Esophagus squamous epithelium (tissue), 4 donors: ENCODE measurements around the gene ST3GAL4.

Source experiments
- POLR2A ChIP-seq, 4 donors: fragments of 450-650 bp; IDR thresholded peaks; one replicate each; pipeline ENCODE4 v1.6.1; 2017; ENCODE audit warnings: antibody characterized with exemption in 4 of 4, mild to moderate bottlenecking in 4 of 4, moderate library complexity in 3 of 4
- TF ChIP-seq, protein P1 (sequence below), 6 experiments: fragments of 450-650 bp in 4 of 6; fragments of 200-600 bp in 2 of 6; sonication (generic) in 2 of 6; IDR thresholded peaks; one replicate each; pipeline ENCODE4 v1.5.1; 2016 to 2019; ENCODE audit warnings: antibody characterized with exemption in 6 of 6, mild to moderate bottlenecking in 4 of 6, moderate library complexity in 4 of 6

- TF ChIP-seq, protein P1, sequence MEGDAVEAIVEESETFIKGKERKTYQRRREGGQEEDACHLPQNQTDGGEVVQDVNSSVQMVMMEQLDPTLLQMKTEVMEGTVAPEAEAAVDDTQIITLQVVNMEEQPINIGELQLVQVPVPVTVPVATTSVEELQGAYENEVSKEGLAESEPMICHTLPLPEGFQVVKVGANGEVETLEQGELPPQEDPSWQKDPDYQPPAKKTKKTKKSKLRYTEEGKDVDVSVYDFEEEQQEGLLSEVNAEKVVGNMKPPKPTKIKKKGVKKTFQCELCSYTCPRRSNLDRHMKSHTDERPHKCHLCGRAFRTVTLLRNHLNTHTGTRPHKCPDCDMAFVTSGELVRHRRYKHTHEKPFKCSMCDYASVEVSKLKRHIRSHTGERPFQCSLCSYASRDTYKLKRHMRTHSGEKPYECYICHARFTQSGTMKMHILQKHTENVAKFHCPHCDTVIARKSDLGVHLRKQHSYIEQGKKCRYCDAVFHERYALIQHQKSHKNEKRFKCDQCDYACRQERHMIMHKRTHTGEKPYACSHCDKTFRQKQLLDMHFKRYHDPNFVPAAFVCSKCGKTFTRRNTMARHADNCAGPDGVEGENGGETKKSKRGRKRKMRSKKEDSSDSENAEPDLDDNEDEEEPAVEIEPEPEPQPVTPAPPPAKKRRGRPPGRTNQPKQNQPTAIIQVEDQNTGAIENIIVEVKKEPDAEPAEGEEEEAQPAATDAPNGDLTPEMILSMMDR (IDR thresholded peaks at IDR 0.05) = no peak
- TF ChIP-seq POLR2A (IDR thresholded peaks at IDR 0.05) = no peak
Observed at GRCh38 chr11:126421271-126421671, 65.8 kb downstream of the ST3GAL4 start.
